Loucy (cell line): ENCODE measurements around the gene TRPM2.

Experiments used
- CTCF ChIP-seq: fragments of 200-600 bp; sonication (generic); conservative IDR thresholded peaks from 2 replicates; pipeline ENCODE4 v1.5.1; 2014; ENCODE audit warnings: mild to moderate bottlenecking, antibody characterized with exemption, low read length
- EZH2phosphoT487 ChIP-seq: fragments of 200-600 bp; IDR thresholded peaks from 2 replicates; pipeline ENCODE4 v1.6.1; 2018; ENCODE audit warnings: antibody characterized with exemption, mild to moderate bottlenecking, moderate library complexity, borderline replicate concordance

- TF ChIP-seq CTCF (no peak), EZH2phosphoT487 (no peak)
Measured at GRCh38 chr21:44319407-44320065, 33.9 kb upstream of the TRPM2 start.
